H7 (cell line): ENCODE results near the gene NPFFR2. TPM values are rescaled to one million over a fixed set of nuclear protein-coding genes. Genes with fewer than 3 reads are reported as not detected.
A peak's percentile ranks its signal among the peaks of the same experiment; 100 is the strongest.
"Not testable (repeated sequence)": the region's sequence is repeated elsewhere in the genome, so short reads cannot be mapped to it uniquely, and the experiment has no call there.

Experiments used
- DNase-seq: peaks from one replicate; pipeline ENCODE4 v3.0.0; 2012
- H3K27me3 ChIP-seq: 2 replicates; pipeline ENCODE4 v1.6.0; 2011; ENCODE audit warnings: mild to moderate bottlenecking, low read length; ENCODE audit not compliant: control insufficient read depth, insufficient read depth
- H3K36me3 ChIP-seq: replicated peaks from 2 replicates; pipeline ENCODE4 v1.5.1; 2011; ENCODE audit warnings: low read length; ENCODE audit not compliant: control insufficient read depth, insufficient read depth
- H3K4me3 ChIP-seq: 2 replicates; pipeline ENCODE4 v1.5.1; 2011; ENCODE audit warnings: low read depth, mild to moderate bottlenecking, control low read depth, low read length, moderate library complexity; ENCODE audit not compliant: insufficient read depth
- total RNA-seq: library from RNA; depleted of rRNA; stranded (reverse); fragments of >200 nt; shearing (Covaris generic); gene quantifications from 2 replicates; pipeline ENCODE4 v1.2.3, GENCODE V29; 2014; rRNA removed

NPFFR2 gene
- total RNA-seq, 1 experiment from 2014 or later: 7.0 TPM

DNA sequence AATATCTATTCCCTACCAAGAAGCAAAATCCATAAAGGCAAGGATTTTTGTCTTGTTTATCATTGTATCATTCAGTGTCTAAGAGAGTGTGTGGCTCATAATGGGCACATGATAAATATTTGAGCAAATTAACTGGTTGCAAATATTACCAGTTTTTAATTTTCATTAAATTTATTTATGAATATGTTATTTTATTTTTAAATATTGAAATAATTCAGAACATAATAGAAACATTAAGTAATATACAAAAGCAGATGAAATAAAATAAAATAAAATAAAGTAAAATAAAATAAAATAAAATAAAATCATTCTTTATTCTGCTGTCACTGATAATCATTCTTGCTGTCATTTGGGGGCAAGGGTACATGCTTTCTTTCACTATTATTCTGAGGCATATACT is 120.9 kb downstream of the NPFFR2 start:
- no peak for DNase-seq
- H3K27me3 ChIP-seq: no peaks in the 10 kb centered on the region
- H3K4me3 ChIP-seq: no peak overlapping the region
- no peaks in the 10 kb centered on the region for H3K36me3 ChIP-seq

DNA sequence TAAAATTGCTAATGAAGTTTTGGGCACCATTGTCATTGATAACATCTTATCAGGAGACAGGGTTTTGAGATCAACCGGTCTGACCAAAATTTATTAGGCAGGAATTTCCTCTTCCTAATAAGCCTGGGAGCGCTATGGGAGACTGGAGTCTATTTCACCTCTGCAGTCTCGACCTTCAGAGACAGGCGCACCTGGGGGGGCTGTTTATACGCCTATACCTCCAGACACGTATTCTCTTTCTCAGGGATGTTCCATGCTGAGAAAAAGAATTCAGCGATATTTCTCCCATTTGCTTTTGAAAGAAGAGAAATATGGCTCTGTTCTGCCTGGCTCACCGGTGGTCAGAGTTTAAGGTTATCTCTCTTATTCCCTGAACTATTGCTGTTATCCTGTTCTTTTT is 121.8 kb downstream of the NPFFR2 start:
- not testable (repeated sequence) for H3K4me3 ChIP-seq, H3K27me3 ChIP-seq, DNase-seq

DNA sequence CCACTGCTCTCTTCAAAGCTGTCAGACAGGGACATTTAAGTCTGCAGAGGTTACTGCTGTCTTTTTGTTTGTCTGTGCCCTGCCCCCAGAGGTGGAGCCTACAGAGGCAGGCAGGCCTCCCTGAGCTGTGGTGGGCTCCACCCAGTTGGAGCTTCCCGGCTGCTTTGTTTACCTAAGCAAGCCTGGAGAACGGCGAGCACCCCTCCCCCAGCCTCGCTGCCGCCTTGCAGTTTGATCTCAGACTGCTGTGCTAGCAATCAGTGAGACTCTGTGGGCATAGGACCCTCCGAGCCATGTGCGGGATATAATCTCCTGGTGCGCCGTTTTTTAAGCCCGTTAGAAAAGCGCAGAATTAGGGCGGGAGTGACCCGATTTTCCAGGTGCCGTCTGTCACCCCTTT is 137.5 kb downstream of the NPFFR2 start:
- not testable (repeated sequence) for DNase-seq, H3K4me3 ChIP-seq, H3K36me3 ChIP-seq, H3K27me3 ChIP-seq

More for the DNA sequence above, 121.8 kb downstream of the NPFFR2 start:
- not testable (repeated sequence) for H3K36me3 ChIP-seq

DNA sequence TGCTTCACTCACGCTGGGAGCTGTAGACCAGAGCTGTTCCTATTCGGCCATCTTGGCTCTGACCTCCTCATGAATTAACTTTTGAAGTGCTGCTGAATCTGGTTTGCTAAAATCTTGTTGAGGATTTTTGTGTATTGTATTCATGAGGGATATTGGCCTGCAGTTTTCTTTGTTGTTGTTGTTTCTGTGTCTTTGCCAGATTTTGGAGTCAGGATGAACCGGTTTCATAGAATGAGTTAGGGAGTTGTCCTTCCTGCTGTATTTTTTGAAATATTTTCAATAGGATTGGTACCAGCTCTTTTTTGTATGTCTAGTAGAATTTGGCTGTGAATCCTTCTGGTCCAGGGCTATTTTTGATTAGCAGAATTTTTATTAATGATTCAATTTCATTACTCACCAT is 138.1 kb downstream of the NPFFR2 start:
- H3K4me3 ChIP-seq: no peak overlapping the region
- DNase-seq: no peak
- H3K27me3 ChIP-seq: no peaks in the 10 kb centered on the region
- no peaks in the 10 kb centered on the region for H3K36me3 ChIP-seq

DNA sequence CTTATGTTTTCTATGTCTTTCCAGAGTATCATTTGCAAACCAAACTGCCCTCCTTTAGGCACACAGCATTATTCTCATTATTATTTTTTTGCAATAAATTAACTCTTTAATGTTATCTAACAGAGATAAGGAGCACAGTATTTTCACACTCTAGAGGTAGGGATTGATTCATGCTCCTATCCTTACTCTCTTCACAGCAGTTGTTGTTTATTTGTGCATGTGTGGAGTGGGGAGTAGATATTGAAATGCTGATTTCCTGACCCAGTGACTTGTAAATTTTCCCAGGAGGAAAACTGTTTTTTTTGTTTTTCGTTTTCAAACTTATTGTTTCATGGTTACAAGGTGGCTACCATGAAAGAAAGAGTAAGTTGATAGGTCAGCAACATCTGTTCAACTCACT is 140.0 kb downstream of the NPFFR2 start:
- H3K4me3 ChIP-seq: no peak overlapping the region
- DNase-seq: peak; percentile 3

DNA sequence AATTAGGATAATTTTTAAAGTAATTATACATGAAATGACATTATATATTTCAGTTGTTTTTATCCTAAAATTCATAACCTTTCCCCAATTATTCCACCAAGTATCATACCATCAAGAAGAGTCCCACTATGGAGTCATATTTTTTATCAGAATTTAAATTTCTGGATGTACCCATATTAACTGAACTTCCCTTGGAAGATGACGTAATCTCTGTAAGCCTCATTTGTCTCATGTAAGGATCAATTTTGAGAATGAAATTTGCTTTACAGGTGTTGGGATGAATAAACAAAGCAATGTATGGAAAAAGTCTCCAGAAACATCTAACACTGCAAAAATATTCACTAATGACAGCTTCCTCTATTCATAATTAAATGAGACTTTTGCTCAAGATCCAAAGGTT is 147.5 kb downstream of the NPFFR2 start:
- DNase-seq: no peak
- Histone ChIP-seq H3K27me3 (no peaks in the 10 kb centered on the region), H3K36me3 (no peaks in the 10 kb centered on the region), H3K4me3 (no peak overlapping the region)

More for the DNA sequence above, 140.0 kb downstream of the NPFFR2 start:
- H3K36me3 ChIP-seq: no peaks in the 10 kb centered on the region
- no peaks in the 10 kb centered on the region for H3K27me3 ChIP-seq

DNA sequence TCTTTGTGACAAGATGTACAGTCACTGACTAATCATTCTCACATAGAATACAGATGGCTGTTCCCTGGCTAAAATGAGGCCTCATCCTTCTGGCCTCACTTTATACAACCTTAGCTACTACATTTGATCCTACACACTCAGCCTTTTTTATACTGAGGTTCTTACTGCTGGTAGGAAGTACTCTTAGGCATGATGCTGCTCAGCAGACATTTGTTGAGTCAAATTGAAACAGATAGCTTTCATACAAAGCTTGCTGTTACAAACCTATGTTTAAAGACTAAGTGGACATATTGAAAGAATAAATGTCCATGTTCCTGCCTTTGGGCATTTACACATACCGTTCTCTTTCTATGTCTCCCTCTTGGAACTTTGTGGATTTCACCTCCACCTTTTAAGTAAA is 154.9 kb downstream of the NPFFR2 start:
- DNase-seq: no peak
- Histone ChIP-seq H3K27me3 (no peaks in the 10 kb centered on the region), H3K4me3 (no peak overlapping the region), H3K36me3 (no peaks in the 10 kb centered on the region)

DNA sequence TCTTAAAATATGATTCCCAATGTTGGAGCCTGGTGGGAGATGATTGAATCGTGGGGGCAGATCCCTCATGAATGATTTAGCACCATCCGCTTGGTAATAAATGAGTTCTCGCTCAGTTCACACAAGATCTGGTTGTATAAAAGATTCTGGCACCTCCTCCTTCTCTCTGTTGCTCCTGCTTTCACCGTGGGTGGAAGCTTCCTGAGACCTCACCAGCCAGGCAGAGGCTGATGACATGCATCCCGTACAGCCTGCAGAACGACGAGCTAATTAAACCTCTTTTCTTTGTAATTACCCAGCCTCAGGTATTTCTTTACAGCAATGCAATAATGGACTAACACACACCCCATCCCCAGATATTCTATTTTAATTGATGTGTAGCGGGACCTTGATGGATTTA is 162.2 kb downstream of the NPFFR2 start:
- DNase-seq: no peak

DNA sequence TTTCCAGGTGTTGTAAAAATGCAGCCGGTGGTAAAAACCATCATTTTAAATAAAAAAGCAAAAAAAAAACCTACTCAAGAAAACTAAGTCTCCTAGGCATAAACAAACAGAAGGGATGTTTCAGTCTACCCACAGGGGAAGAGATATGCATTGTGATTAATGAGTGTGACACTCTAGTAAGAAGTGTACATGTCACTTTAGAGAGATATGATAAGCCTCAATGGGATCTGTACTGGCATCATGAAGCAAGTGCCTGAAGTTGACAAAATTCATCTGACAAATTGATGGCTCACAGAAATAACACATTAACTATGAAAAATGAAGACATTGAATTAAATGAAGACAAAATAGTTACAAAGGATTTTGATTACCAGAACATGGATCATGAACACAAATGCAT is 162.7 kb downstream of the NPFFR2 start:
- no peaks in the 10 kb centered on the region for H3K36me3 ChIP-seq
- no peak overlapping the region for H3K4me3 ChIP-seq
- no peak for DNase-seq
- H3K27me3 ChIP-seq: no peaks in the 10 kb centered on the region

More for the DNA sequence above, 162.2 kb downstream of the NPFFR2 start:
- H3K4me3 ChIP-seq: no peak overlapping the region
- H3K36me3 ChIP-seq: no peaks in the 10 kb centered on the region
- H3K27me3 ChIP-seq: no peaks in the 10 kb centered on the region

Other genes starting within 250 kb of the NPFFR2 start
- 0.26 TPM in 1 of 2 replicates, not detected in the other for gene GC, start 247.9 kb upstream of the NPFFR2 start, total RNA-seq